Neural progenitor cell (in vitro differentiated cells): ENCODE data around the gene SELENOP.

Experiments used
- CTCF ChIP-seq: fragments of 200-600 bp; sonication (generic); IDR thresholded peaks from 2 replicates; pipeline ENCODE4 v1.5.1; 2017; ENCODE audit warnings: antibody characterized with exemption, mild to moderate bottlenecking
- EZH2 ChIP-seq: fragments of 200-600 bp; sonication (generic); IDR thresholded peaks from 2 replicates; pipeline ENCODE4 v1.6.1; 2017; ENCODE audit warnings: antibody characterized with exemption, mild to moderate bottlenecking, moderate library complexity
- EZH2phosphoT487 ChIP-seq: fragments of 200-600 bp; sonication (generic); IDR thresholded peaks from 2 replicates; pipeline ENCODE4 v1.6.1; 2017; ENCODE audit warnings: antibody characterized with exemption

DNA sequence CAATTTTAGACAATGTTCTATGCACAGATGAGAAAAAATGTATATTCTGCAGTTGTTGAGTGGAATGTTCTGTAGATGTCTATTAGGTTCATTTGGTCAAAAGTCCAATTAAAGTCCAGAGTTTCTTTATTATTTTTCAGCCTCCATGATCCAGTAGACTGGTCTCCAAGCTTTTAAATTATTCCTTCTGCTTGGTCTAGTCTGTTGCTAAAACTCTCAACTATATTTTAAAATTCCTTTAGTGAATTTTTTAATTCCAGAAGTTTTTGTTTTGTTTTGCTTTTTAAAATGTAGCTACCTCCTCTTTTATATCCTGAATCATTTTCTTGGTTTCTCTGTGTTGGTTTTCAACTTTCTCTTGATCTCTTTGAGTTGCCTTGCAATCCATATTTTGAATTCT is 24.6 kb downstream of the SELENOP start:
- TF ChIP-seq EZH2 (no peak), CTCF (no peak), EZH2phosphoT487 (no peak)
